Measurements from ENCODE around the gene PRTFDC1.

DNA sequence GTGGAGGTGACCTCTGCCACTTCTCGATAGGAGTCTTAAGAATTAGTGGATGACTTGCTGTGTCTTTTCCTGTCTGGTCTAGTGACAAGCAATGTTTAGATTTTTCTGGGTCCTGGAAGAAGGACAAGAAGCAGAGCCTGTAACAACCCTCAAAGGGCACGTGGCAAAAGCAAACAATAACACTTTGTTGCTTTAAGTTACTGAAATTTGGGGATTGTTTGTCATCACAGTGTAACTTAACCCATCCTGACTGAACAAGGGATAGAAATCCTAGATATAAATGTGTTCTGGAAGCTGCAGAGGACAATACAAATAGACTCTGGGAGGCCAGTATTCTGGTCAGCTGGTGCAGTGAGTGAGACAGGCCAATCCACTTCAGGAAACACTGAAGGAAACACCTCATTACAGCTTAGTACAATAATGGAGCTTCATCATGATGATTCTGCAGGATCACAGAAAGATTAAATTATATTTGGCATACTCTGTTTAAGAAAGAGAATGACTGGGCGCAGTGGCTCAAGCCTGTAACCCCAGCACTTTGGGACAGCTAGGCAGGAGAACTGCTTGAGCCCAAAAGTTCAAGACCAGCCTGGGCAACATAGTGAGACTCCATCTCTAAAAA is 40.2 kb upstream of the PRTFDC1 start:
- no peak for TF ChIP-seq POLR2A (IDR thresholded peaks at IDR 0.05; ENCODE audit: control extremely low read depth in 1 of 2, low read depth in 2 of 2, low read length in 2 of 2)
- TF ChIP-seq RAD21 (IDR thresholded peaks at IDR 0.05 in 1 of 2, conservative IDR thresholded peaks at IDR 0.05 in 1 of 2; ENCODE audit: low read depth in 2 of 2, low read length in 2 of 2) = no peak
- TF ChIP-seq, protein P1, sequence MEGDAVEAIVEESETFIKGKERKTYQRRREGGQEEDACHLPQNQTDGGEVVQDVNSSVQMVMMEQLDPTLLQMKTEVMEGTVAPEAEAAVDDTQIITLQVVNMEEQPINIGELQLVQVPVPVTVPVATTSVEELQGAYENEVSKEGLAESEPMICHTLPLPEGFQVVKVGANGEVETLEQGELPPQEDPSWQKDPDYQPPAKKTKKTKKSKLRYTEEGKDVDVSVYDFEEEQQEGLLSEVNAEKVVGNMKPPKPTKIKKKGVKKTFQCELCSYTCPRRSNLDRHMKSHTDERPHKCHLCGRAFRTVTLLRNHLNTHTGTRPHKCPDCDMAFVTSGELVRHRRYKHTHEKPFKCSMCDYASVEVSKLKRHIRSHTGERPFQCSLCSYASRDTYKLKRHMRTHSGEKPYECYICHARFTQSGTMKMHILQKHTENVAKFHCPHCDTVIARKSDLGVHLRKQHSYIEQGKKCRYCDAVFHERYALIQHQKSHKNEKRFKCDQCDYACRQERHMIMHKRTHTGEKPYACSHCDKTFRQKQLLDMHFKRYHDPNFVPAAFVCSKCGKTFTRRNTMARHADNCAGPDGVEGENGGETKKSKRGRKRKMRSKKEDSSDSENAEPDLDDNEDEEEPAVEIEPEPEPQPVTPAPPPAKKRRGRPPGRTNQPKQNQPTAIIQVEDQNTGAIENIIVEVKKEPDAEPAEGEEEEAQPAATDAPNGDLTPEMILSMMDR (IDR thresholded peaks at IDR 0.05; ENCODE audit: control extremely low read depth in 1 of 3, insufficient read depth in 1 of 3, low read depth in 1 of 3, low read length in 3 of 3) = no peak
- no peak for TF ChIP-seq CHD2 (IDR thresholded peaks at IDR 0.05; ENCODE audit: low read length)
- TF ChIP-seq, protein P2, sequence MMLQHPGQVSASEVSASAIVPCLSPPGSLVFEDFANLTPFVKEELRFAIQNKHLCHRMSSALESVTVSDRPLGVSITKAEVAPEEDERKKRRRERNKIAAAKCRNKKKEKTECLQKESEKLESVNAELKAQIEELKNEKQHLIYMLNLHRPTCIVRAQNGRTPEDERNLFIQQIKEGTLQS (IDR thresholded peaks at IDR 0.05; ENCODE audit: insufficient read depth, low read depth, low read length) = no peak
- no peak for TF ChIP-seq TEAD4 (IDR thresholded peaks at IDR 0.05; ENCODE audit: low read depth, low read length)
- TF ChIP-seq CEBPB (IDR thresholded peaks at IDR 0.05; ENCODE audit: low read depth, low read length) = no peak
- TF ChIP-seq MAX (IDR thresholded peaks at IDR 0.05) = no peak
- no peak for TF ChIP-seq SIN3A (conservative IDR thresholded peaks at IDR 0.05 in 1 of 2, IDR thresholded peaks at IDR 0.05 in 1 of 2; ENCODE audit: low read depth in 1 of 2, low read length in 2 of 2)
- TF ChIP-seq YY1 (IDR thresholded peaks at IDR 0.05; ENCODE audit: low read depth, low read length) = no peak
- TF ChIP-seq RXRA (IDR thresholded peaks at IDR 0.05; ENCODE audit: insufficient read depth, low read depth, low read length) = no peak
- no peak for TF ChIP-seq EP300 (IDR thresholded peaks at IDR 0.05; ENCODE audit: borderline replicate concordance in 1 of 2, low read depth in 2 of 2, low read length in 2 of 2)

Data from H1 (cell line).